Fibroblast of the aortic adventitia (primary cell): ENCODE results near the gene LCE2A. TPM values are rescaled to one million over a fixed set of nuclear protein-coding genes. Genes with fewer than 3 reads are reported as not detected.
"Not testable (repeated sequence)": the region's sequence is repeated elsewhere in the genome, so short reads cannot be mapped to it uniquely, and the experiment has no call there.

ENCODE experiments used
- DNase-seq: peaks from one replicate; pipeline ENCODE4 v3.0.0-alpha.2; 2010; ENCODE audit warnings: low read depth
- H3K4me3 ChIP-seq: 2 replicates; pipeline ENCODE4 v1.5.1; 2011; ENCODE audit warnings: low read depth, mild to moderate bottlenecking, control low read depth, low read length, moderate library complexity
- total RNA-seq: library from RNA; depleted of rRNA; stranded (reverse); fragments of >200 nt; gene quantifications from 2 replicates; pipeline ENCODE4 v1.2.3, GENCODE V29; 2012; ENCODE audit warnings: low replicate concordance
- TF ChIP-seq, protein P1 (sequence below): IDR thresholded peaks from 2 replicates; pipeline ENCODE4 v1.5.1; 2011; ENCODE audit warnings: mild to moderate bottlenecking, low read length, control low read depth, inconsistent platforms; ENCODE audit not compliant: insufficient read depth

The LCE2A gene, protein sequence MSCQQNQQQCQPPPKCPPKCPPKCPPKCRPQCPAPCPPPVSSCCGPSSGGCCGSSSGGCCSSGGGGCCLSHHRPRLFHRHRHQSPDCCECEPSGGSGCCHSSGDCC
- total RNA-seq, result not detected in 2 replicates

DNA sequence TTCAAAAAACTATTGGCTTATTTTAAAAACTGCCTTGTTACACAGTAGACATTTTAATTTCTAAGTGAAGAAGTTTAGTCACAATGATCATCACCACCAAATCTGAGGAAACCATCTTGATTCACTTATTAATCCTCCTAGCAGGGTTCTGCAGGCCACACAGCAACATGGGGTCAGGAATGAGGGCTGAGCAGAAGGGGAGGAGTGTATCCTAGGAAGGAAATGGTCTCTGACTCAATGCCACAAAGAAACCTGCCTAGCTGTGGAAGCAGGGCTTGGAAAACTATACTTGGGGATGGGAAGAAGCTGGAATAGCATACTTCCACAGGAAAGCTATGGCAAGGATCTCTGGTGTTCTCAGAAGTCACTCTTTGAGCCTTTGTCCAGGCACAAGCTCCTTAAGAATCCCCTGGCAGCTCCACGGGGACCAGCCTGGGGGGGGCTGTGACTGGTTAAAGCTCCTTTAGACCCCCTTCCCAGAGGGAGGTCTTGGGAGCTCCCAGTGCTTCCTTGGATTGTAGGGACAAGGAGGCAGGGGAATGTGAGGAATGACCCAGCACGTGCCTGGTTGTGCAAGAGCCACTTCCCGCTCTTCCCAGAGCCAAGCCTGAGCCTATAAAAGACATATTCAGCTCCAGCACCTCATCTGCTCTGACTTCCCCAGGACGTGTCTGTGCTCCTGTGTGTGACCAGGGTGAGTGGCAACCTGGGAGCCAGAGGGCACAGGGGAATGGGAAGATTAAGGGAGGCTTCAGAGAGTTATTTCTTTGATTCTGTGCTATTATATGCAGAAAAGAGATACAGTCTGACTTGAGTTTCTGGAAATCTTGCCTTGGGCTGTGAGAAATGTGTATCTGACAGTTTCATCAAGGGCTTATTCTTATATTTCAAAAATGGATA is at the start of gene LCE2A:
Gene LCE2A (plus strand): TSS at position 645 of the 900 bp plus-strand sequence. CDS start 557 bp downstream, outside the sequence.
- no peak for DNase-seq
- no peak within 1 kb of the TSS for H3K4me3 ChIP-seq
- TF ChIP-seq, protein P1, sequence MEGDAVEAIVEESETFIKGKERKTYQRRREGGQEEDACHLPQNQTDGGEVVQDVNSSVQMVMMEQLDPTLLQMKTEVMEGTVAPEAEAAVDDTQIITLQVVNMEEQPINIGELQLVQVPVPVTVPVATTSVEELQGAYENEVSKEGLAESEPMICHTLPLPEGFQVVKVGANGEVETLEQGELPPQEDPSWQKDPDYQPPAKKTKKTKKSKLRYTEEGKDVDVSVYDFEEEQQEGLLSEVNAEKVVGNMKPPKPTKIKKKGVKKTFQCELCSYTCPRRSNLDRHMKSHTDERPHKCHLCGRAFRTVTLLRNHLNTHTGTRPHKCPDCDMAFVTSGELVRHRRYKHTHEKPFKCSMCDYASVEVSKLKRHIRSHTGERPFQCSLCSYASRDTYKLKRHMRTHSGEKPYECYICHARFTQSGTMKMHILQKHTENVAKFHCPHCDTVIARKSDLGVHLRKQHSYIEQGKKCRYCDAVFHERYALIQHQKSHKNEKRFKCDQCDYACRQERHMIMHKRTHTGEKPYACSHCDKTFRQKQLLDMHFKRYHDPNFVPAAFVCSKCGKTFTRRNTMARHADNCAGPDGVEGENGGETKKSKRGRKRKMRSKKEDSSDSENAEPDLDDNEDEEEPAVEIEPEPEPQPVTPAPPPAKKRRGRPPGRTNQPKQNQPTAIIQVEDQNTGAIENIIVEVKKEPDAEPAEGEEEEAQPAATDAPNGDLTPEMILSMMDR, result no peak

DNA sequence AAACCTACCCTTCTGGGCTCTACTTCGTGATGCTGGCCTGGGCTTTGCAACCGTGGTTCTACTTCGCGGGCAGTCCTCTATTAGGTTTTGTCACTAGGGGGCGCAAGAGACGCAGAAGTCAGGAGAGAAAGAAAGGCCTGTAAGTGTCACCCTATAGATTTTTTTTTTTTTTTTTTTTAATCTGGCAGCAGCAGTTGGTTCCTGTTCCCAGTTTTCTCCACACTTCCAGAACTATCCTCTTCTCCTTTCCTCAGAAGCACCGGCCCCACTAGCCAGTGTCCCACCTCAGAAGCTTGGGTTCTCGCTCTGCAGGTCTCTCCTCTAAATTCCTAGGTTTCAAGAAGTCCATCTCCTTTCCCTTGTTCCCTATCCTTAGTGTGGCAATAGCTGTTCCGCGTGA is 44.0 kb upstream of the LCE2A start:
- no peak overlapping the region for H3K4me3 ChIP-seq
- TF ChIP-seq, protein P1, result peak; percentile 77
- peak; percentile 60 for DNase-seq

DNA sequence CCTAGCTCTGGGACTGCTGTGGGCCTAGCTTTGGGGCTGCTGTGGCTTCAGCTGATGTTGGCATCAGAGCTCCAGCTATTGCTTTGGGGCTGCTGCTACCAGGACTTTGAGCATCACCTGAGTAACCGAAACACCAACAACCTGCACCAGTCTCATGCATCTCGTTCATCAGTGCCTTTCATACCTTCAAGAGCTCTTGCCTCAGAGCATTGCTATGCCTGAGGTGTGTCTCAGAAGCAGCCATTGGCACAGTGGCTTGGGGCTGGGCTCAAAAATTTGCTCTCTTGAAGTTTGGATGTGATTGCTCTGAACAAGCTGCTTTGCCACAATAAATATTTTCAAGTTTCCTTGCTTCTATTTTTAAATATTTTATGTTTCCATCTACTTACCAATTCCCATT is 41.7 kb upstream of the LCE2A start:
- TF ChIP-seq, protein P1, result no peak
- no peak for DNase-seq

DNA sequence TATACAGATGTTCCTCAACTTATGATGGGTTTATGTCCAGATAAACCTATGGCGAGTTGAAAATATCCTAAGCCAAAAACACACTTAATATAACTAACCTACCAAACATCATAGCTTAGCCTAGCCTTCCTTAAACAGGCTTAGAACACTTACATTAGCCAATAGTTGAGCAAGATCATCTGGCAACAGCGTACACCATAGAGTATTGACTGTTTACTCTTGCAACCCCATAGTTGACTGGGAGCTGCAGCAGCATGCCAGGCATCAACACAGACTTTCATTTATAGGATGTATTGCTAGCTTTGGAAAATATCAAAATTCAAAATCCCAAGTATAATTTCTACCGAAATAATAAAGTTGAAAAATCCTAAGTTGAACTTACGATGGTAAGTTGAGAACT is 40.5 kb upstream of the LCE2A start:
- no peak overlapping the region for H3K4me3 ChIP-seq
- TF ChIP-seq, protein P1, result no peak
- DNase-seq, result no peak

More for the DNA sequence above, 41.7 kb upstream of the LCE2A start:
- no peak overlapping the region for H3K4me3 ChIP-seq

DNA sequence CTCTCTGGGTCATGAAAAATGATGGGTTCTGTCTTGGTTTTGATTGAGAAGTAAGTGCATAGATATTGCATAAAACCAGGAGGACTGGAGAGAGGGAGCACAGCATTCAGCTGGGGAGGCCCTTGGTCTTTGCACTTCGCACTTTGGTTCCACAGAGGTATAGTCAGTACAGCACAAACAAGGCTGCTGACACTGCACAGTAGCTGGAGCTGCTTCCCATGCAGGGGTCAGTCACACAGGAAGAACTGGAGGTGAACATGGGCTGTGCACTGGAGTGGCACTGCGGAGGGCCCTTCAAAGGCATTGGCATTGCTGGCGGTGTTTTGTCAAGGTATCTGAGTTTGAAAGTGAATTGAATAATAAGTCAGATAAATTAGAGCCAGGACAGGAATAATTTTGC is 39.5 kb upstream of the LCE2A start:
- no peak for DNase-seq
- no peak overlapping the region for H3K4me3 ChIP-seq
- TF ChIP-seq, protein P1, result no peak

DNA sequence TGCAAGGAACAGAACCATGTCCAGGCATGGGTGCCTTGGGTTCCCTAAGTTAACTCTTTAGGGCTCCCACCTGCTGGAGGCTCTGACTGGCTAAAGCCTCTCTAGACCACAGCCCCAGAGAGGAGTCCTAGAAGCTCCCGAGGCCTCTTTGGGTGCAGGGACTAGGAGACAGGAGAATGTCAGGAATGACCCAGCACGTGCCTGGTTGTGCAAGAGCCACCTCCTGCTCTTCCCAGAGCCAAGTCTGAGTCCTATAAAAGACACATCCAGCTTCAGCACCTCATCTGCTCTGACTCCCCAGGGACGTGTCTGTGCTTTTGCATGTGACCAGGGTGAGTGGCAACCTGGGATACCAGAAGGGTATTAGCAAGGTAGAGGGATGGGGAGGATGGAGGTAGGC is 35.0 kb upstream of the LCE2A start, which contains the start of gene LCE2D:
Gene LCE2D (plus strand): TSS at position 283 of the 400 bp plus-strand sequence. CDS start 726 bp downstream, outside the sequence.
- H3K4me3 ChIP-seq, result no peak within 1 kb of the TSS
- no peak for DNase-seq
- TF ChIP-seq, protein P1, result no peak

DNA sequence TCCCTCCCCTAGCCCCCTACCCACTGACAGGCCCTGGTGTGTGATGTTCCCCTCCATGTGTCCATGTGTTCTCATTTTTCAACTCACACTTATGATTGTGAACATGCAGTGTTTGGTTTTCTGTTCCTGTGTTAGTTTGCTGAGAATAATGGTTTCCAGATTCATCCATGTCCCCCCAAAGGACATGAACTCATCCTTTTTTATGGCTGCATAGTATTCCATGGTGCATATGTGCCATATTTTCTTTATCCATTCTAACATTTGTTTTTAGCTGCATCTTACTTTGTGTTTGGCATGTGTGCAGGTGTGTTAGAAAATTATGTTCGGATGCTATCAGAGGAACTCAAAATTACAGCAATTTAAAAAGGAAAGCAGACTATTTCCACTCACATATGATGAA is 32.0 kb upstream of the LCE2A start:
- not testable (repeated sequence) for DNase-seq, H3K4me3 ChIP-seq
